HepG2 (cell line): ENCODE data around the gene LAMTOR1. TPM values are rescaled to one million over a fixed set of nuclear protein-coding genes. Genes with fewer than 3 reads are reported as not detected.
A peak's percentile ranks its signal among the peaks of the same experiment; 100 is the strongest.

ENCODE experiments used
- CHD2 ChIP-seq: IDR thresholded peaks from 2 replicates; pipeline ENCODE4 v1.6.1; 2011; ENCODE audit warnings: low read depth, low read length, improper control_type of control experiment
- CREB3 ChIP-seq: sonication (generic); formaldehyde crosslinking; IDR thresholded peaks from 2 replicates; pipeline ENCODE4 v1.5.0; 2020; ENCODE audit warnings: missing genetic modification reagents
- HCFC1 ChIP-seq: fragments of 150-350 bp; IDR thresholded peaks from 2 replicates; pipeline ENCODE4 v1.6.1; 2014; ENCODE audit warnings: low read depth, low read length
- MLX ChIP-seq: IDR thresholded peaks from 2 replicates; pipeline ENCODE4 v1.6.1; 2016
- MXD1 ChIP-seq: sonication (generic); formaldehyde crosslinking; IDR thresholded peaks from 2 replicates; pipeline ENCODE4 v1.4.0; 2020; ENCODE audit warnings: mild to moderate bottlenecking, missing genetic modification reagents
- NR2C2 ChIP-seq: sonication (generic); formaldehyde crosslinking; IDR thresholded peaks from 2 replicates; pipeline ENCODE4 v1.4.0; 2020; ENCODE audit warnings: missing genetic modification reagents, mild to moderate bottlenecking, moderate library complexity, borderline replicate concordance
- POLR2A ChIP-seq, 2 experiments: IDR thresholded peaks; 2 replicates each; pipeline ENCODE4 v1.6.1; 2011; ENCODE audit warnings: low read depth in 2 of 2, low read length in 2 of 2, mild to moderate bottlenecking in 1 of 2, moderate library complexity in 1 of 2; ENCODE audit not compliant: insufficient read depth in 1 of 2
- RBM22 ChIP-seq: fragments of 200-400 bp; formaldehyde crosslinking; optimal IDR thresholded peaks from 2 replicates; pipeline ENCODE3; 2017; ENCODE audit warnings: mild to moderate bottlenecking, low read length, moderate library complexity
- SMARCC2 ChIP-seq: fragments of 450-650 bp; IDR thresholded peaks from 2 replicates; pipeline ENCODE4 v1.6.1; 2017; ENCODE audit warnings: antibody characterized with exemption, mild to moderate bottlenecking
- TBX2 ChIP-seq: sonication (generic); formaldehyde crosslinking; IDR thresholded peaks from 2 replicates; pipeline ENCODE4 v1.5.0; 2020; ENCODE audit warnings: missing genetic modification reagents, mild to moderate bottlenecking, borderline replicate concordance
- TFDP1 ChIP-seq: IDR thresholded peaks from 2 replicates; pipeline ENCODE4 v1.6.1; 2016; ENCODE audit warnings: missing compliant biosample characterization, missing genetic modification reagents, borderline replicate concordance
- TOE1 ChIP-seq: sonication (generic); formaldehyde crosslinking; IDR thresholded peaks from 2 replicates; pipeline ENCODE4 v1.4.0; 2020; ENCODE audit warnings: mild to moderate bottlenecking, missing genetic modification reagents
- USF2 ChIP-seq, 2 experiments: sonication (generic) in 1 of 2; formaldehyde crosslinking in 1 of 2; IDR thresholded peaks; 2 replicates each; pipeline versions ENCODE4 v1.5.1 to v1.6.1; 2011 to 2020; ENCODE audit warnings: borderline replicate concordance in 1 of 2, low read depth in 1 of 2, low read length in 1 of 2, mild to moderate bottlenecking in 1 of 2, missing genetic modification reagents in 1 of 2, moderate library complexity in 1 of 2
- ZBTB42 ChIP-seq: sonication (generic); formaldehyde crosslinking; IDR thresholded peaks from 2 replicates; pipeline ENCODE4 v1.5.0; 2020; ENCODE audit warnings: mild to moderate bottlenecking, missing genetic modification reagents
- ZNF280D ChIP-seq: sonication (generic); formaldehyde crosslinking; IDR thresholded peaks from 2 replicates; pipeline ENCODE4 v1.5.1; 2020; ENCODE audit warnings: mild to moderate bottlenecking, missing genetic modification reagents
- ZNF468 ChIP-seq: sonication (generic); formaldehyde crosslinking; IDR thresholded peaks from 2 replicates; pipeline ENCODE4 v1.8.0; 2022; ENCODE audit warnings: mild to moderate bottlenecking, moderate library complexity, missing genetic modification reagents
- ZNF512 ChIP-seq: sonication (generic); formaldehyde crosslinking; IDR thresholded peaks from 2 replicates; pipeline ENCODE4 v1.4.0; 2020; ENCODE audit warnings: mild to moderate bottlenecking, missing genetic modification reagents
- ZNF660 ChIP-seq: sonication (generic); formaldehyde crosslinking; IDR thresholded peaks from 2 replicates; pipeline ENCODE4 v1.5.1; 2020; ENCODE audit warnings: mild to moderate bottlenecking, low read depth, missing genetic modification reagents, borderline replicate concordance
- polyA plus RNA-seq, 8 experiments: library from polyadenylated mRNA; depleted of rRNA in 3 of 8; stranded (reverse) in 7 of 8; unstranded in 1 of 8; fragments of >200 nt; fragmentation: Illumina TruSeq in 4 of 8; extraction: Trizol in 4 of 8; gene quantifications; 2 replicates each; pipeline versions ENCODE4 v1.2.1 to v1.2.3, GENCODE V29; 2011 to 2016; ENCODE audit warnings: low read depth in 4 of 8, missing spikeins in 1 of 8, mixed read lengths in 1 of 8; ENCODE audit not compliant: insufficient read depth in 1 of 8
- total RNA-seq, 5 experiments: library from RNA; depleted of rRNA; stranded (reverse); fragments of >200 nt; fragmentation: Illumina TruSeq; extraction: Trizol; gene quantifications; 2 replicates each; pipeline ENCODE4 v1.2.3, GENCODE V29; 2016; ENCODE audit warnings: low read depth in 1 of 5

LAMTOR1 gene
- total and polyA plus RNA-seq, 2 of the 13 experiments (the other 11 are each of a cell fraction or from before 2014, with no cell fraction given): 60.4 to 66.0 TPM

- TF ChIP-seq ZBTB42 (CRISPR knock-in tag) (no peak), CREB3 (CRISPR knock-in tag) (no peak), MLX (CRISPR knock-in tag) (no peak), TOE1 (CRISPR knock-in tag) (no peak), ZNF512 (CRISPR knock-in tag) (no peak), CHD2 (peak; percentile 58), TFDP1 (CRISPR knock-in tag) (peak; percentile 90), TBX2 (peak; percentile 71), RBM22 (peak; percentile 100), POLR2A (IDR thresholded peaks at IDR 0.05; ENCODE audit: insufficient read depth in 1 of 2, low read depth in 2 of 2, low read length in 2 of 2) (peak; percentile 58 to 74; a peak in 2 of 4 replicates), ZNF280D (CRISPR knock-in tag) (peak; percentile 65; the same call in 1 of the 2 replicates), USF2 (IDR thresholded peaks at IDR 0.05; ENCODE audit: low read depth, low read length) (no peak), USF2 (CRISPR knock-in tag; IDR thresholded peaks at IDR 0.05; ENCODE audit: borderline replicate concordance) (no peak), MXD1 (CRISPR knock-in tag) (peak; percentile 39; the same call in 1 of the 2 replicates), HCFC1 (peak; percentile 92), ZNF660 (CRISPR knock-in tag) (no peak), NR2C2 (CRISPR knock-in tag) (peak; percentile 90), SMARCC2 (no peak), ZNF468 (CRISPR knock-in tag) (no peak)
Observed at GRCh38 chr11:72080326-72081183, 22.5 kb downstream of the LAMTOR1 start, which contains the start of the genes LRRC51 and NUMA1 (continued).
